Measurements from ENCODE around the gene AKAP17A. TPM values are rescaled to one million over a fixed set of nuclear protein-coding genes. Genes with fewer than 3 reads are reported as not detected.
"Not testable (repeated sequence)": the region's sequence is repeated elsewhere in the genome, so short reads cannot be mapped to it uniquely, and the experiment has no call there.

Gene AKAP17A
- total RNA-seq, 2 donors from 2014 or later, result 71.6 to 73.9 TPM

- H3K4me3 Mint-ChIP-seq; H3K27ac Mint-ChIP-seq; ATAC-seq (replicated peaks in 1 of 2); H3K9me3 Mint-ChIP-seq; DNase-seq; H3K27me3 Mint-ChIP-seq (ENCODE audit: low read depth); H3K36me3 Mint-ChIP-seq (ENCODE audit: insufficient read depth in 2 of 2): not testable (repeated sequence)
- peaks cover 25% of the 10 kb centered on the region for H3K4me1 Mint-ChIP-seq (ENCODE audit: low read depth)
Measured at GRCh38 chrX:1564077-1564476, 27.3 kb upstream of the AKAP17A start.

GRCh38 chrX:1564750-1565683, 26.4 kb upstream of the AKAP17A start:
- Mint-ChIP-seq H3K27ac (no peak overlapping the region), H3K9me3 (peaks cover 0 to 4% of the 10 kb centered on the region in 2 donors), H3K27me3 (ENCODE audit: low read depth) (no peaks in the 10 kb centered on the region), H3K4me3 (peak overlapping the region in 1 of 2 donors; percentile 36), H3K36me3 (ENCODE audit: insufficient read depth in 2 of 2) (peaks cover 3 to 4% of the 10 kb centered on the region in 2 donors), H3K4me1 (ENCODE audit: low read depth) (peaks cover 35% of the 10 kb centered on the region)
- DNase-seq (no peak), ATAC-seq (replicated peaks in 1 of 2) (no peak)

GRCh38 chrX:1574181-1574580, 17.2 kb upstream of the AKAP17A start:
- H3K27ac Mint-ChIP-seq; ATAC-seq (replicated peaks in 1 of 2); DNase-seq; H3K4me3 Mint-ChIP-seq; H3K9me3 Mint-ChIP-seq; H3K27me3 Mint-ChIP-seq (ENCODE audit: low read depth); H3K36me3 Mint-ChIP-seq (ENCODE audit: insufficient read depth in 2 of 2): not testable (repeated sequence)
- peaks cover 19% of the 10 kb centered on the region for H3K4me1 Mint-ChIP-seq (ENCODE audit: low read depth)

DNA sequence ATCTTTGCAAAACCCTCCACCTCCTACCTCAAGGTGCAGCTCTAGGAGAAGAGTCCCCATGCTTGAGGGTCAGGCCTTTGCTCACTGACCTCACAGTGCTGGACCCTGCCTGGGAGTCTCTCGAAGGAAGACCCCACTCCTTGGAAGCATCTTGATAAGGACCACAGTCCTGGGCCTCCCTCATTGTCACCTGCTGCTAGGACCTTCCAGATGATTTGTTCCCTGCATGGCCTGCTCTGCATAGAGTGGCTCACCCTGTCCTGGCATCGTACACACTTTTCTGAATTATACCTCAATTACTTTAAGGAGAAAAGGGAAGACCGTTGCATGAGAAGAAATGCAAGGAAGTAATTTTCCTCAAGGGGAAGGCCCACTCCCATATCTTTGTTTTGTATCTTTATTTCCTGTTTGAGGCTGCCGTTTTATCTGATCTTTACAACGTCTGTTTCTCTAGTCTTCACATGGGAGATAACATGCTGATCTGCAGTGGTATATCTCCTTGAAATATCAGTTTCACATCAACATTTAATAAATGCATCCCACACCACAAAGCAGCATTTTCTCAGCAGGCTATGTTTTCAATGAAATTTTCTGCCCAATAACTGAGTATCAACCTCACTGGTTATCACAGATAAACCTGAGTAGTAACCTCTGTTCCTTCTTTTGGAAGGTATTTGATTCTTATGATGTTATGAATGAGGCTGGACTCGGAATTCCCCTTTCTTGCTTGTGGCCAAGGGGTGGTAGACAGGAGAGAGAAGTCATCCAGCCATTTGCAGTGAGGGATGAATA, 15.0 kb upstream of the AKAP17A start:
- H3K27ac Mint-ChIP-seq, result no peak overlapping the region
- H3K4me1 Mint-ChIP-seq (ENCODE audit: low read depth), result peaks cover 7% of the 10 kb centered on the region
- H3K4me3 Mint-ChIP-seq, result no peak overlapping the region
- ATAC-seq (replicated peaks in 1 of 2), result peak; percentile 31 to 32
- DNase-seq, result no peak
- H3K27me3 Mint-ChIP-seq (ENCODE audit: low read depth), result no peaks in the 10 kb centered on the region
- H3K36me3 Mint-ChIP-seq (ENCODE audit: insufficient read depth in 2 of 2), result no peaks in the 10 kb centered on the region
- no peaks in the 10 kb centered on the region for H3K9me3 Mint-ChIP-seq

DNA sequence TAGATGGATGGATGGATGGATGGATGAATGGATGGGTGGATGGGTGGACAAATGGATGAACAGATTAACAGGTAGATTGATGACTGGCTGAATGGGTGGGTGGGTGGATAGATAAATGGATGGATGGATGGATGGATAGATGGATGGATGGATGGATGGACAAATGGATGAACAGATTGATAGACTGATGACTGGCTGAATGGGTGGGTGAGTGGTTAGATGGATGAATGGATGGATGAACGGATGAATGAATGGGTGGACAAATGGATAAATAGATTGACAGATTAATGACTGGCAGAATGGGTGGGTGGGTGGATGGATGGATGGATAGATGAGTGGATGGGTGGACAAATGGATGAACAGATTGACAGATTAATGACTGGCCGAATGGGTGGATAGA, 13.6 kb upstream of the AKAP17A start:
- H3K4me1 Mint-ChIP-seq (ENCODE audit: low read depth), result peaks cover 18% of the 10 kb centered on the region
- no peak for DNase-seq
- no peaks in the 10 kb centered on the region for H3K27me3 Mint-ChIP-seq (ENCODE audit: low read depth)
- no peak overlapping the region for H3K4me3 Mint-ChIP-seq
- no peak for ATAC-seq (replicated peaks in 1 of 2)
- no peak overlapping the region for H3K27ac Mint-ChIP-seq
- H3K9me3 Mint-ChIP-seq, result no peaks in the 10 kb centered on the region
- H3K36me3 Mint-ChIP-seq (ENCODE audit: insufficient read depth in 2 of 2), result no peaks in the 10 kb centered on the region

GRCh38 chrX:1578511-1579173, 12.8 kb upstream of the AKAP17A start:
- H3K9me3 Mint-ChIP-seq, result no peaks in the 10 kb centered on the region
- DNase-seq (no peak), ATAC-seq (replicated peaks in 1 of 2) (no peak)
- H3K4me1 Mint-ChIP-seq (ENCODE audit: low read depth), result peaks cover 25% of the 10 kb centered on the region
- no peaks in the 10 kb centered on the region for H3K27me3 Mint-ChIP-seq (ENCODE audit: low read depth)
- no peak overlapping the region for H3K27ac Mint-ChIP-seq
- no peaks in the 10 kb centered on the region for H3K36me3 Mint-ChIP-seq (ENCODE audit: insufficient read depth in 2 of 2)
- H3K4me3 Mint-ChIP-seq, result no peak overlapping the region

GRCh38 chrX:1581132-1581531, 10.3 kb upstream of the AKAP17A start:
- no peaks in the 10 kb centered on the region for H3K9me3 Mint-ChIP-seq
- H3K4me3 Mint-ChIP-seq, result peak overlapping the region in 1 of 2 donors; percentile 32
- no peaks in the 10 kb centered on the region for H3K36me3 Mint-ChIP-seq (ENCODE audit: insufficient read depth in 2 of 2)
- ATAC-seq (replicated peaks in 1 of 2) (peak; percentile 43 to 46), DNase-seq (peak; percentile 76 to 85)
- no peaks in the 10 kb centered on the region for H3K27me3 Mint-ChIP-seq (ENCODE audit: low read depth)
- H3K27ac Mint-ChIP-seq, result no peak overlapping the region
- H3K4me1 Mint-ChIP-seq (ENCODE audit: low read depth), result peaks cover 29% of the 10 kb centered on the region

- Mint-ChIP-seq H3K4me3 (peak overlapping the region; percentile 56 to 58), H3K36me3 (ENCODE audit: insufficient read depth in 2 of 2) (no peaks in the 10 kb centered on the region), H3K9me3 (no peaks in the 10 kb centered on the region), H3K4me1 (ENCODE audit: low read depth) (peaks cover 29% of the 10 kb centered on the region), H3K27ac (peak overlapping the region; percentile 100), H3K27me3 (ENCODE audit: low read depth) (no peaks in the 10 kb centered on the region)
- DNase-seq (peak; percentile 78 to 79), ATAC-seq (replicated peaks in 1 of 2) (peak; percentile 96 to 98)
Measured at GRCh38 chrX:1582686-1583437, 8.5 kb upstream of the AKAP17A start.

DNA sequence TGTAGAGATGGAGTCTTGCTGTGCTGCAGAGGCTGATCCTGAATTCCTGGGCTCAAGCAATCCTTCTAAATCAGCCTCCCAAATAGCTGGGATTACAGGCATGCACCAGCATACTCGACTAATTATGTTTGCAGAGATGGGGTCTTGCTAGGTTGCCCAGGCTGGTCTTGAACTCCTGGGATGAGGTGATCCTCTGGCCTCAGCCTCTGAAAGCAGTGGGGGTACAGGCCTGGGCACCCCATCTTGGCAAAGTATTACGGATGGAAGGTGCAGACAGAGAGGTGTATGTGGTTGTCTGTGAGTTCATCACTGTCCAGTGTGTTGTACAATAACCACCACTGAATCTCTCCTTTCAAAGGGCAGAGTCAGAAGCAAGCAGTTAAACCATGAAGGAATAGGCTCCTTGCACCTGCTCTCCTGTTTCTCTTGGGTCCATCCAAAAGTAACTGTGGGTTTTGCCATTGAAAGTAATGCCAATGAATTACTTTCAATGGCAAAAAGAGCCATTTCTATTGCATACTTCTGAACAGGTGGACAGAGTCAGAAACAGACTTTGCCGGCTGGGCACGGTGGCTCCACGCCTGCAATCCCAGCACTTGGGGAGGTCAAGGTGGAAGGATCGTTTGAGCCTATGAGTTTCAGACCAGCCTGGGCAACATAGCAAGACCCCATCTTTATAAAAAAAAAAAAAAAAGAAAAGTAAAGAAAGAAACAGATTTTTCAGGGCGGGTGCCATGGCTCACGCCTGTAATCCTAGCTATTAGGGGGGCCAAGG, 7.0 kb upstream of the AKAP17A start:
- no peak for ATAC-seq (replicated peaks in 1 of 2)

DNA sequence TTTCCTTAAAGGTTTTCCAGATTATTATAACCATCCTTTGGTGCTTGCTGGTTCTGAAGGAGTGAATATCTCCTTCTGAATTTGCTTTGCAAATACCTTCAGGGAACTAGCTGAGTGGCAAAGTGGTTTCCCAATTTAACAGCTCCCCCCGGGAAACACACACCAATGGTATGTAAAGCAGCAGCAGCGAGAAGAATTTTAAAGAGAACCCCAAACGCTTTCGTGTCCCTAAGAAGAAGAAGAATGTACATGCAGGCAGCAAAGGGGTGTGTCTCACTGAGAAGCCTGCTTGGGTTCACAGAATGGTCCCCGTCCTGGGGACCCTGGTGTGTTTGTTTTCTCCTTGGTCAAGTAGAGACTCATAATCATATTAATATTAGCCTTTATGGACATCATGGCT, 4.2 kb upstream of the AKAP17A start:
- Mint-ChIP-seq H3K27ac (no peak overlapping the region), H3K27me3 (ENCODE audit: low read depth) (no peaks in the 10 kb centered on the region), H3K4me3 (no peak overlapping the region), H3K4me1 (ENCODE audit: low read depth) (peaks cover 26% of the 10 kb centered on the region), H3K9me3 (no peaks in the 10 kb centered on the region), H3K36me3 (ENCODE audit: insufficient read depth in 2 of 2) (peaks cover 1 to 2% of the 10 kb centered on the region in 2 donors)
- DNase-seq (no peak), ATAC-seq (replicated peaks in 1 of 2) (no peak)

More for the DNA sequence above, 7.0 kb upstream of the AKAP17A start:
- peaks cover 32% of the 10 kb centered on the region for H3K4me1 Mint-ChIP-seq (ENCODE audit: low read depth)
- no peak overlapping the region for H3K4me3 Mint-ChIP-seq
- no peak for DNase-seq
- H3K36me3 Mint-ChIP-seq (ENCODE audit: insufficient read depth in 2 of 2), result no peaks in the 10 kb centered on the region
- H3K27me3 Mint-ChIP-seq (ENCODE audit: low read depth), result no peaks in the 10 kb centered on the region
- no peaks in the 10 kb centered on the region for H3K9me3 Mint-ChIP-seq
- H3K27ac Mint-ChIP-seq, result peak overlapping the region; percentile 100

- Mint-ChIP-seq H3K4me3 (no peak overlapping the region), H3K27ac (peak overlapping the region; percentile 43), H3K27me3 (ENCODE audit: low read depth) (no peaks in the 10 kb centered on the region), H3K36me3 (ENCODE audit: insufficient read depth in 2 of 2) (peaks cover 2 to 10% of the 10 kb centered on the region in 2 donors), H3K9me3 (no peaks in the 10 kb centered on the region), H3K4me1 (ENCODE audit: low read depth) (peaks cover 26% of the 10 kb centered on the region)
- no peak for ATAC-seq (replicated peaks in 1 of 2)
- no peak for DNase-seq
Measured at GRCh38 chrX:1589356-1590130, 1.9 kb upstream of the AKAP17A start.
